ENCODE results near the gene CERKL. TPM values are rescaled to one million over a fixed set of nuclear protein-coding genes. Genes with fewer than 3 reads are reported as not detected.
A peak's percentile ranks its signal among the peaks of the same experiment; 100 is the strongest.

The CERKL gene
- total RNA-seq, 1 donor from 2014 or later: 2.6 TPM

GRCh38 chr2:181679544-181679979, 22.7 kb upstream of the CERKL start:
- no peaks in the 10 kb centered on the region for H3K9me3 Mint-ChIP-seq (ENCODE audit: low read depth)
- H3K4me3 Mint-ChIP-seq (ENCODE audit: low read depth): peak overlapping the region; percentile 69
- DNase-seq (ENCODE audit: low spot score, unreplicated experiment): no peak
- peaks cover 1% of the 10 kb centered on the region for H3K4me1 Mint-ChIP-seq (ENCODE audit: low read depth)
- peaks cover 1% of the 10 kb centered on the region for H3K36me3 Mint-ChIP-seq (ENCODE audit: insufficient read depth)
- H3K27ac Mint-ChIP-seq: no peak overlapping the region
- H3K27me3 Mint-ChIP-seq: peaks cover 89% of the 10 kb centered on the region
- no peak for TF ChIP-seq CTCF (IDR thresholded peaks at IDR 0.05; ENCODE audit: unreplicated experiment)

GRCh38 chr2:181678861-181679543, 22.1 kb upstream of the CERKL start:
- TF ChIP-seq CTCF (IDR thresholded peaks at IDR 0.05; ENCODE audit: unreplicated experiment): no peak
- H3K4me3 Mint-ChIP-seq (ENCODE audit: low read depth): peak overlapping the region; percentile 69

GRCh38 chr2:181677912-181678586, 21.1 kb upstream of the CERKL start:
- peak; percentile 88 for DNase-seq (ENCODE audit: low spot score, unreplicated experiment)
- Mint-ChIP-seq H3K4me1 (ENCODE audit: low read depth) (no peaks in the 10 kb centered on the region), H3K9me3 (ENCODE audit: low read depth) (no peaks in the 10 kb centered on the region), H3K27ac (peak overlapping the region; percentile 82), H3K36me3 (ENCODE audit: insufficient read depth) (peaks cover 1% of the 10 kb centered on the region), H3K4me3 (ENCODE audit: low read depth) (peak overlapping the region; percentile 69), H3K27me3 (peaks cover 89% of the 10 kb centered on the region)
- no peak for TF ChIP-seq CTCF (IDR thresholded peaks at IDR 0.05; ENCODE audit: unreplicated experiment)

More at GRCh38 chr2:181678861-181679543, 22.1 kb upstream of the CERKL start:
- peak overlapping the region; percentile 58 for H3K27ac Mint-ChIP-seq
- DNase-seq (ENCODE audit: low spot score, unreplicated experiment): no peak
- H3K36me3 Mint-ChIP-seq (ENCODE audit: insufficient read depth): peaks cover 1% of the 10 kb centered on the region
- peaks cover 1% of the 10 kb centered on the region for H3K4me1 Mint-ChIP-seq (ENCODE audit: low read depth)
- no peaks in the 10 kb centered on the region for H3K9me3 Mint-ChIP-seq (ENCODE audit: low read depth)
- peaks cover 90% of the 10 kb centered on the region for H3K27me3 Mint-ChIP-seq

- H3K36me3 Mint-ChIP-seq (ENCODE audit: insufficient read depth): peaks cover 1% of the 10 kb centered on the region
- H3K27ac Mint-ChIP-seq: no peak overlapping the region
- no peaks in the 10 kb centered on the region for H3K9me3 Mint-ChIP-seq (ENCODE audit: low read depth)
- no peak overlapping the region for H3K4me3 Mint-ChIP-seq (ENCODE audit: low read depth)
- no peaks in the 10 kb centered on the region for H3K4me1 Mint-ChIP-seq (ENCODE audit: low read depth)
- H3K27me3 Mint-ChIP-seq: peaks cover 74% of the 10 kb centered on the region
- TF ChIP-seq CTCF (IDR thresholded peaks at IDR 0.05; ENCODE audit: unreplicated experiment): no peak
- no peak for DNase-seq (ENCODE audit: low spot score, unreplicated experiment)
Observed at GRCh38 chr2:181675254-181675653, 18.3 kb upstream of the CERKL start.

- no peak overlapping the region for H3K27ac Mint-ChIP-seq
- no peaks in the 10 kb centered on the region for H3K9me3 Mint-ChIP-seq (ENCODE audit: low read depth)
- no peak for DNase-seq (ENCODE audit: low spot score, unreplicated experiment)
- no peak for TF ChIP-seq CTCF (IDR thresholded peaks at IDR 0.05; ENCODE audit: unreplicated experiment)
- H3K36me3 Mint-ChIP-seq (ENCODE audit: insufficient read depth): peaks cover 1% of the 10 kb centered on the region
- H3K4me1 Mint-ChIP-seq (ENCODE audit: low read depth): no peaks in the 10 kb centered on the region
- no peak overlapping the region for H3K4me3 Mint-ChIP-seq (ENCODE audit: low read depth)
- peaks cover 69% of the 10 kb centered on the region for H3K27me3 Mint-ChIP-seq
Observed at GRCh38 chr2:181674461-181674860, 17.6 kb upstream of the CERKL start.

All from progenitor cell of endocrine pancreas (in vitro differentiated cells).